WTC11 (cell line): Measurements from ENCODE around the gene SPI1. TPM values are rescaled to one million over a fixed set of nuclear protein-coding genes. Genes with fewer than 3 reads are reported as not detected.

ENCODE experiments used
- ATAC-seq: fragments of 200-7000 bp; cut with Tn5 transposase; 2 replicates; pipeline ENCODE4 v1.10.0; 2021; ENCODE audit warnings: mild to moderate bottlenecking, moderate library complexity
- CTCF ChIA-PET: fragments of 300-600 bp; sonication (Branson Sonifier 250); formaldehyde crosslinking; loops from one replicate; lab custom pipeline; 2021; ENCODE audit warnings: antibody characterized with exemption; lab: Charles Lee
- POLR2A ChIA-PET: fragments of 350-600 bp; sonication (Branson Sonifier 250); formaldehyde crosslinking; loops from one replicate; lab custom pipeline; 2021; ENCODE audit warnings: antibody characterized with exemption; lab: Charles Lee
- DNase-seq: peaks from one replicate; pipeline ENCODE4 v3.0.0; 2021; ENCODE audit warnings: low spot score
- H3K27ac Mint-ChIP-seq: 2 replicates; pipeline ENCODE4 v1.8.0; 2021; ENCODE audit warnings: mixed read lengths
- H3K27me3 Mint-ChIP-seq: 2 replicates; pipeline ENCODE4 v1.8.0; 2021; ENCODE audit warnings: low read depth, mild to moderate bottlenecking, moderate library complexity, mixed read lengths
- H3K36me3 Mint-ChIP-seq: 2 replicates; pipeline ENCODE4 v1.8.0; 2021; ENCODE audit warnings: mixed read lengths
- H3K4me1 Mint-ChIP-seq: 2 replicates; pipeline ENCODE4 v1.8.0; 2022; ENCODE audit warnings: mixed read lengths
- H3K4me3 Mint-ChIP-seq: 2 replicates; pipeline ENCODE4 v1.8.0; 2021; ENCODE audit warnings: mild to moderate bottlenecking, moderate library complexity, mixed read lengths
- H3K9me3 Mint-ChIP-seq: 2 replicates; pipeline ENCODE4 v1.8.0; 2021; ENCODE audit warnings: mixed read lengths
- AR ChIP-seq: fragments of 250-450 bp; sonication (Bioruptor Pico); IDR thresholded peaks from 2 replicates; pipeline ENCODE4 v1.9.0; 2021; ENCODE audit warnings: mild to moderate bottlenecking
- CBFB ChIP-seq: sonication (generic); formaldehyde crosslinking; IDR thresholded peaks from 2 replicates; pipeline ENCODE4 v1.8.1; 2022; ENCODE audit warnings: mild to moderate bottlenecking, low read depth, missing genetic modification reagents
- EMX1 ChIP-seq: fragments of 250-450 bp; sonication (Bioruptor Pico); IDR thresholded peaks from 2 replicates; pipeline ENCODE4 v1.8.0; 2021; ENCODE audit warnings: mild to moderate bottlenecking
- FOXK1 ChIP-seq: sonication (generic); formaldehyde crosslinking; IDR thresholded peaks from 2 replicates; pipeline ENCODE4 v1.8.0; 2022; ENCODE audit warnings: mild to moderate bottlenecking, moderate library complexity, missing genetic modification reagents
- JAZF1 ChIP-seq: fragments of 250-450 bp; sonication (Bioruptor Pico); IDR thresholded peaks from 2 replicates; pipeline ENCODE4 v1.9.0; 2021; ENCODE audit warnings: moderate library complexity, mild to moderate bottlenecking, inconsistent platforms
- MXD4 ChIP-seq: fragments of 250-450 bp; sonication (Bioruptor Pico); IDR thresholded peaks from 2 replicates; pipeline ENCODE4 v1.8.0; 2021; ENCODE audit warnings: mild to moderate bottlenecking, moderate library complexity, borderline replicate concordance
- OVOL2 ChIP-seq: fragments of 250-450 bp; sonication (Bioruptor Pico); IDR thresholded peaks from 2 replicates; pipeline ENCODE4 v1.9.0; 2021; ENCODE audit warnings: mild to moderate bottlenecking, borderline replicate concordance
- RELA ChIP-seq: sonication (generic); formaldehyde crosslinking; IDR thresholded peaks from 2 replicates; pipeline ENCODE4 v1.8.1; 2022; ENCODE audit warnings: missing genetic modification reagents, mild to moderate bottlenecking, borderline replicate concordance
- STAT6 ChIP-seq: sonication (generic); formaldehyde crosslinking; conservative IDR thresholded peaks from 2 replicates; pipeline ENCODE4 v1.8.1; 2023; ENCODE audit warnings: mild to moderate bottlenecking, low read depth, missing genetic modification reagents, moderate library complexity
- TP53 ChIP-seq: sonication (generic); formaldehyde crosslinking; IDR thresholded peaks from 2 replicates; pipeline ENCODE4 v1.8.1; 2023; ENCODE audit warnings: mild to moderate bottlenecking, missing genetic modification reagents
- USF2 ChIP-seq: sonication (generic); formaldehyde crosslinking; IDR thresholded peaks from 2 replicates; pipeline ENCODE4 v1.8.1; 2023; ENCODE audit warnings: mild to moderate bottlenecking, missing genetic modification reagents, moderate library complexity
- ZBTB21 ChIP-seq: sonication (generic); formaldehyde crosslinking; IDR thresholded peaks from 2 replicates; pipeline ENCODE4 v1.8.1; 2023; ENCODE audit warnings: mild to moderate bottlenecking, missing genetic modification reagents, borderline replicate concordance
- ZNF512 ChIP-seq: sonication (generic); formaldehyde crosslinking; IDR thresholded peaks from 2 replicates; pipeline ENCODE4 v1.8.1; 2022; ENCODE audit warnings: missing genetic modification reagents, borderline replicate concordance
- ZSCAN18 ChIP-seq: fragments of 250-450 bp; sonication (Bioruptor Pico); IDR thresholded peaks from 2 replicates; pipeline ENCODE4 v2.1.2; 2022; ENCODE audit warnings: mild to moderate bottlenecking, moderate library complexity
- total RNA-seq: library from RNA; stranded (reverse); gene quantifications from 3 replicates; pipeline ENCODE4 v1.2.3, GENCODE V29; 2021

SPI1 gene
- total RNA-seq, 1 experiment from 2014 or later: 0.59 TPM

- TF ChIP-seq STAT6 (CRISPR knock-in tag): no peak
- TF ChIP-seq ZNF512 (CRISPR knock-in tag): no peak
- no peak for TF ChIP-seq ZBTB21 (CRISPR knock-in tag)
Measured at GRCh38 chr11:47342854-47343253, 35.5 kb downstream of the SPI1 start (continued).

GRCh38 chr11:47342036-47342803 is 36.1 kb downstream of the SPI1 start:
- H3K4me3 Mint-ChIP-seq: no peak overlapping the region
- H3K9me3 Mint-ChIP-seq: no peaks in the 10 kb centered on the region
- H3K27ac Mint-ChIP-seq: no peak overlapping the region
- H3K36me3 Mint-ChIP-seq: no peaks in the 10 kb centered on the region
- ChIA-PET CTCF (interaction anchor here (0.6 to 6.7 kb wide), 4 partner anchors 13 to 163 kb away, joined by 4 to 33 read pairs (median 5); no protein-coding TSS in a partner anchor), POLR2A (no interaction called here)
- H3K4me1 Mint-ChIP-seq: no peaks in the 10 kb centered on the region
- ATAC-seq (no peak), DNase-seq (no peak)
- H3K27me3 Mint-ChIP-seq: no peaks in the 10 kb centered on the region
- TF ChIP-seq TP53 (CRISPR knock-in tag) (no peak), ZSCAN18 (CRISPR knock-in tag) (no peak), AR (CRISPR knock-in tag) (no peak)

GRCh38 chr11:47340980-47341775 is 37.2 kb downstream of the SPI1 start:
- no peaks in the 10 kb centered on the region for H3K9me3 Mint-ChIP-seq
- POLR2A ChIA-PET: interaction anchor here (0.6 kb wide), 1 partner anchor 127 kb away, joined by 4 read pairs; no protein-coding TSS in a partner anchor
- H3K4me1 Mint-ChIP-seq: no peaks in the 10 kb centered on the region
- H3K27me3 Mint-ChIP-seq: no peaks in the 10 kb centered on the region
- H3K36me3 Mint-ChIP-seq: no peaks in the 10 kb centered on the region
- no peak overlapping the region for H3K4me3 Mint-ChIP-seq
- H3K27ac Mint-ChIP-seq: no peak overlapping the region
- CTCF ChIA-PET: interaction anchor here (0.6 to 6.7 kb wide), 4 partner anchors 14 to 162 kb away, joined by 4 to 33 read pairs (median 5); no protein-coding TSS in a partner anchor
- ATAC-seq: no peak
- no peak for DNase-seq
- no peak for TF ChIP-seq USF2 (CRISPR knock-in tag)
- TF ChIP-seq MXD4 (CRISPR knock-in tag): no peak
- TF ChIP-seq FOXK1: no peak
- no peak for TF ChIP-seq JAZF1 (CRISPR knock-in tag)
- no peak for TF ChIP-seq RELA
- TF ChIP-seq EMX1 (CRISPR knock-in tag): no peak
- no peak for TF ChIP-seq OVOL2 (CRISPR knock-in tag)
- no peak for TF ChIP-seq CBFB (CRISPR knock-in tag)
